SK-N-SH (cell line): ENCODE results near the gene NSA2. TPM values are rescaled to one million over a fixed set of nuclear protein-coding genes. Genes with fewer than 3 reads are reported as not detected.

ENCODE experiments used
- CTCF ChIA-PET: fragments of 300-600, 350-600 bp; formaldehyde crosslinking; extraction: SDS; loops from one replicate; lab custom pipeline; 2021; lab: Yijun Ruan, JAX
- POLR2A ChIA-PET: fragments of 350-600 bp; sonication (Branson Sonifier 250); formaldehyde crosslinking; extraction: SDS; loops from one replicate; lab custom pipeline; 2020; ENCODE audit warnings: antibody characterized with exemption, inconsistent platforms; lab: Yijun Ruan, JAX
- DNase-seq: peaks from one replicate; pipeline ENCODE4 v3.0.0; 2012
- H2AFZ ChIP-seq: fragments of 200-600 bp; sonication (generic); 2 replicates; pipeline ENCODE4 v1.8.1; 2016; ENCODE audit warnings: antibody characterized with exemption, mild to moderate bottlenecking, low read depth
- H3F3A ChIP-seq: fragments of 200-600 bp; sonication (generic); replicated peaks from 2 replicates; pipeline ENCODE3; 2016; ENCODE audit warnings: antibody characterized with exemption, mild to moderate bottlenecking; ENCODE audit not compliant: insufficient read depth
- H3K27ac ChIP-seq, 2 experiments: fragments of 200-500 bp in 1 of 2; fragments of 200-600 bp in 1 of 2; sonication (Bioruptor generic) in 1 of 2; sonication (generic), shearing (Covaris generic) in 1 of 2; 2 replicates each; pipeline versions ENCODE4 v1.5.1 to v1.6.1; 2014 to 2016; ENCODE audit warnings: low read depth in 2 of 2, inconsistent platforms in 1 of 2, low read length in 1 of 2, mild to moderate bottlenecking in 1 of 2, mixed read lengths in 1 of 2
- H3K27me3 ChIP-seq: fragments of 200-600 bp; sonication (generic), shearing (Covaris generic); 2 replicates; pipeline ENCODE4 v1.6.1; 2016; ENCODE audit warnings: mixed run types; ENCODE audit not compliant: insufficient read depth
- H3K36me3 ChIP-seq, 2 experiments: fragments of 200-500 bp in 1 of 2; fragments of 200-600 bp in 1 of 2; sonication (Bioruptor generic) in 1 of 2; sonication (generic) in 1 of 2; replicated peaks in 1 of 2; 2 replicates each; pipeline versions ENCODE3 to v1.5.1; 2014 to 2016; ENCODE audit warnings: low read length in 1 of 2, mild to moderate bottlenecking in 1 of 2; ENCODE audit not compliant: insufficient read depth in 2 of 2, control insufficient read depth in 1 of 2
- H3K4me1 ChIP-seq, 2 experiments: fragments of 200-500 bp in 1 of 2; fragments of 200-600 bp in 1 of 2; sonication (Bioruptor generic) in 1 of 2; sonication (generic), shearing (Covaris generic) in 1 of 2; 2 replicates each; pipeline versions ENCODE4 v1.5.1 to v1.6.1; 2014 to 2016; ENCODE audit warnings: low read depth in 1 of 2, low read length in 1 of 2, mixed run types in 1 of 2; ENCODE audit not compliant: insufficient read depth in 2 of 2, control insufficient read depth in 1 of 2
- H3K4me2 ChIP-seq: fragments of 200-600 bp; sonication (generic), shearing (Covaris generic); 2 replicates; pipeline ENCODE4 v1.6.1; 2017; ENCODE audit warnings: mixed run types
- H3K4me3 ChIP-seq, 2 experiments: fragments of 200-500 bp in 1 of 2; fragments of 200-600 bp in 1 of 2; sonication (Bioruptor generic) in 1 of 2; sonication (generic), shearing (Covaris generic) in 1 of 2; 2 replicates each; pipeline versions ENCODE4 v1.5.1 to v1.8.1; 2014 to 2016; ENCODE audit warnings: low read depth in 2 of 2, inconsistent platforms in 1 of 2, low read length in 1 of 2, mild to moderate bottlenecking in 1 of 2, mixed read lengths in 1 of 2, moderate library complexity in 1 of 2
- H3K79me2 ChIP-seq: fragments of 200-600 bp; sonication (generic); 2 replicates; pipeline ENCODE4 v1.8.1; 2017; ENCODE audit warnings: mild to moderate bottlenecking; ENCODE audit not compliant: insufficient read depth
- H3K9ac ChIP-seq: fragments of 200-600 bp; sonication (generic); 2 replicates; pipeline ENCODE4 v1.6.1; 2017; ENCODE audit warnings: mixed run types
- H3K9me2 ChIP-seq: fragments of 200-600 bp; sonication (generic); 2 replicates; pipeline ENCODE4 v1.6.1; 2017; ENCODE audit warnings: mixed run types
- H3K9me3 ChIP-seq: fragments of 200-600 bp; sonication (generic); 2 replicates; pipeline ENCODE4 v1.6.1; 2017; ENCODE audit warnings: mixed run types, mild to moderate bottlenecking, moderate library complexity
- H4K20me1 ChIP-seq: fragments of 200-600 bp; sonication (generic); 2 replicates; pipeline ENCODE4 v1.6.1; 2017; ENCODE audit warnings: mild to moderate bottlenecking, mixed run types; ENCODE audit not compliant: insufficient read depth
- CHD2 ChIP-seq: fragments of 150-350 bp; IDR thresholded peaks from 2 replicates; pipeline ENCODE4 v1.6.1; 2018; ENCODE audit warnings: low read length; ENCODE audit not compliant: partially characterized antibody
- CTCF ChIP-seq: fragments of 200-600 bp; sonication (generic); IDR thresholded peaks from 2 replicates; pipeline ENCODE4 v1.6.1; 2017; ENCODE audit warnings: antibody characterized with exemption, mild to moderate bottlenecking, moderate library complexity
- EP300 ChIP-seq, 2 experiments: IDR thresholded peaks; 2 replicates each; pipeline versions ENCODE4 v1.4.0 to v1.6.1; 2012; ENCODE audit warnings: borderline replicate concordance in 1 of 2, low read depth in 1 of 2, low read length in 1 of 2
- EZH2phosphoT487 ChIP-seq: fragments of 200-600 bp; sonication (generic); IDR thresholded peaks from 2 replicates; pipeline ENCODE4 v1.6.1; 2017; ENCODE audit warnings: low read depth, mixed run types, mild to moderate bottlenecking, antibody characterized with exemption, moderate library complexity, borderline replicate concordance
- FOSL2 ChIP-seq: IDR thresholded peaks from 2 replicates; pipeline ENCODE4 v1.4.0; 2012; ENCODE audit warnings: low read depth, mild to moderate bottlenecking, moderate library complexity, borderline replicate concordance
- GATA2 ChIP-seq: sonication (generic); formaldehyde crosslinking; IDR thresholded peaks from 2 replicates; pipeline ENCODE4 v1.5.0; 2020; ENCODE audit warnings: mild to moderate bottlenecking, missing genetic modification reagents
- MAX ChIP-seq: IDR thresholded peaks from 2 replicates; pipeline ENCODE4 v1.4.0; 2012; ENCODE audit warnings: low read depth
- MEF2A ChIP-seq: IDR thresholded peaks from 2 replicates; pipeline ENCODE4 v1.4.0; 2012; ENCODE audit warnings: low read depth, borderline replicate concordance
- MXI1 ChIP-seq: IDR thresholded peaks from 2 replicates; pipeline ENCODE4 v1.6.1; 2012; ENCODE audit warnings: mild to moderate bottlenecking, low read depth, low read length, improper control_type of control experiment
- PBX3 ChIP-seq: IDR thresholded peaks from 2 replicates; pipeline ENCODE4; 2012
- POLR2AphosphoS5 ChIP-seq: IDR thresholded peaks from 2 replicates; pipeline ENCODE4 v1.6.1; 2012; ENCODE audit warnings: low read depth, low read length
- RCOR1 ChIP-seq: fragments of 150-350 bp; IDR thresholded peaks from 2 replicates; pipeline ENCODE4 v1.6.1; 2017; ENCODE audit warnings: antibody characterized with exemption, low read length
- RXRA ChIP-seq: IDR thresholded peaks from 2 replicates; pipeline ENCODE4 v1.4.0; 2012; ENCODE audit warnings: low read depth, mild to moderate bottlenecking, borderline replicate concordance
- TEAD4 ChIP-seq: IDR thresholded peaks from 2 replicates; pipeline ENCODE4 v1.4.0; 2012; ENCODE audit warnings: mild to moderate bottlenecking, borderline replicate concordance; ENCODE audit not compliant: insufficient read depth
- ZBTB33 ChIP-seq: IDR thresholded peaks from 2 replicates; pipeline ENCODE4 v1.4.0; 2012; ENCODE audit warnings: low read depth, borderline replicate concordance
- WGBS: methylation state at CpG from one replicate; pipeline ENCODE4 v1.1.6; 2017; ENCODE audit warnings: low lambda C conversion rate; 5-methylcytosine and 5-hydroxymethylcytosine counted together
- polyA plus RNA-seq, 3 experiments: library from polyadenylated mRNA; depleted of rRNA; stranded (reverse); fragments of >200 nt; gene quantifications; 2 replicates each; pipeline ENCODE4 v1.2.3, GENCODE V29; 2012

NSA2 gene
- polyA plus RNA-seq, 1 of the 3 experiments (the other 2 are of a cell fraction), result 81.0 TPM

GRCh38 chr5:74722271-74722670, 44.8 kb upstream of the NSA2 start:
- Histone ChIP-seq H3K79me2 (no peaks in the 10 kb centered on the region), H3K27ac (no peak overlapping the region), H3F3A (peaks cover 17% of the 10 kb centered on the region), H3K4me3 (no peak overlapping the region), H3K27me3 (no peaks in the 10 kb centered on the region), H3K9me3 (no peaks in the 10 kb centered on the region), H2AFZ (no peak overlapping the region), H3K4me2 (no peak overlapping the region), H3K4me1 (no peaks in the 10 kb centered on the region), H4K20me1 (no peaks in the 10 kb centered on the region), H3K9ac (no peak overlapping the region), H3K36me3 (peaks cover 82 to 83% of the 10 kb centered on the region in 2 experiments), H3K9me2 (no peaks in the 10 kb centered on the region)
- ChIA-PET POLR2A (no interaction called here), CTCF (interaction anchor here (1.2 kb wide), 1 partner anchor 20 kb away, joined by 4 read pairs; no protein-coding TSS in a partner anchor)
- no peak for DNase-seq
- 100% methylated on average over 1 of the region's 1 CpG for WGBS
- TF ChIP-seq EP300 (IDR thresholded peaks at IDR 0.05; ENCODE audit: borderline replicate concordance in 1 of 2, low read depth in 1 of 2, low read length in 1 of 2) (no peak), FOSL2 (no peak), GATA2 (CRISPR knock-in tag) (no peak), ZBTB33 (no peak), CHD2 (no peak), CTCF (no peak), EZH2phosphoT487 (no peak), PBX3 (no peak), TEAD4 (no peak), MEF2A (no peak), RCOR1 (no peak), RXRA (no peak), MXI1 (no peak), MAX (no peak), POLR2AphosphoS5 (no peak)
